Measurements from ENCODE around the gene PHF21A.
A peak's percentile ranks its signal among the peaks of the same experiment; 100 is the strongest.

The PHF21A gene

DNA sequence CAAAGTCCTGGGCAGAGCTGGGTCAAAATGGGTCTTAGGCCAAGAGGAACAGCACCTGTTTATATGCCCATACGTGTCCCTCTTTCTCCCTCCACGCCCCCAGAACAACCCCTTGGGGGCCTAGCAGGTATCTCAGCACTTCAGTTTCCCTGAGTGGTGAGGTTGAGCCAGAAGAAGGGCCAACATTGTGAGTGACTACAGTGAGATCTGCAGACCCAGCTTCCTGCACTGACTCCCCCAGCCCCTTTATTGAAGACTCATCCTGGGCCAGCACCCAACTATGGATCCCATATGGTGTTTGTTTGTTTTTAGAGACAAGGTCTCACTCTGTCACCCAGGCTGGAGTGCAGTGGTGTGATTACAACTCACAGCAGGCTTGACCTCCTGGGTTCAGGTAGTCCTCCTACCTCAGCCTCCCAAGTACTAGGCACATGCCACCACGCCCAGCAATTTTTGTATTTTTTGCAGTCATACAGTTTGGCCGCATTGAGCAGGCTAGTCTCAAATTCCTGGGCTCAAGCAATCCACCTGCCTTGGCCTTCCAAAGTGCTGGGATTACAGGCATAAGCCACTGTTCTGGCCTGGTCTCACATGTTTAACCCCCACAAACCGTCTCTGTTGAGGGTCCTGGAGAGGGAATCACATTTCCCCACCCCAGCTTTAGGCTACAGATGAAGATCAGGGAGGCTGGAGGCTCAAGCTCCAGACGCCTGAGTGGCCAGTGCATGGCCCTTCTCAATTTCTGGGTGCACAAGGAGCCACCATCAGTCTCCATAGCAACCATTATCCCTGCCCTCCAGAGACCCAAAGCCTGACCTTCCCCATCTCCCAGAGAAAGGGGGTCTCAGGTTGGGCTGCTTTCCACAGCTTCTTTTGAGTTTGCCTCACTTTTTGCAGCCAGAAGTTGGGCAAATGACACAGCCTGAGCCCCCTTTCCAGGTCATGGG lies 200.4 kb downstream of the PHF21A start:
- no peak for DNase-seq (ENCODE audit: low read depth, low spot score)
- in situ Hi-C loops (cut with HindIII; ENCODE audit: low sequenced_read_pairs) = no loop called here
- no peak overlapping the region for H3K4me3 ChIP-seq (ENCODE audit: low read depth, low read length)
- TF ChIP-seq, protein P1, sequence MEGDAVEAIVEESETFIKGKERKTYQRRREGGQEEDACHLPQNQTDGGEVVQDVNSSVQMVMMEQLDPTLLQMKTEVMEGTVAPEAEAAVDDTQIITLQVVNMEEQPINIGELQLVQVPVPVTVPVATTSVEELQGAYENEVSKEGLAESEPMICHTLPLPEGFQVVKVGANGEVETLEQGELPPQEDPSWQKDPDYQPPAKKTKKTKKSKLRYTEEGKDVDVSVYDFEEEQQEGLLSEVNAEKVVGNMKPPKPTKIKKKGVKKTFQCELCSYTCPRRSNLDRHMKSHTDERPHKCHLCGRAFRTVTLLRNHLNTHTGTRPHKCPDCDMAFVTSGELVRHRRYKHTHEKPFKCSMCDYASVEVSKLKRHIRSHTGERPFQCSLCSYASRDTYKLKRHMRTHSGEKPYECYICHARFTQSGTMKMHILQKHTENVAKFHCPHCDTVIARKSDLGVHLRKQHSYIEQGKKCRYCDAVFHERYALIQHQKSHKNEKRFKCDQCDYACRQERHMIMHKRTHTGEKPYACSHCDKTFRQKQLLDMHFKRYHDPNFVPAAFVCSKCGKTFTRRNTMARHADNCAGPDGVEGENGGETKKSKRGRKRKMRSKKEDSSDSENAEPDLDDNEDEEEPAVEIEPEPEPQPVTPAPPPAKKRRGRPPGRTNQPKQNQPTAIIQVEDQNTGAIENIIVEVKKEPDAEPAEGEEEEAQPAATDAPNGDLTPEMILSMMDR (IDR thresholded peaks at IDR 0.05; ENCODE audit: low read depth, low read length) = no peak

DNA sequence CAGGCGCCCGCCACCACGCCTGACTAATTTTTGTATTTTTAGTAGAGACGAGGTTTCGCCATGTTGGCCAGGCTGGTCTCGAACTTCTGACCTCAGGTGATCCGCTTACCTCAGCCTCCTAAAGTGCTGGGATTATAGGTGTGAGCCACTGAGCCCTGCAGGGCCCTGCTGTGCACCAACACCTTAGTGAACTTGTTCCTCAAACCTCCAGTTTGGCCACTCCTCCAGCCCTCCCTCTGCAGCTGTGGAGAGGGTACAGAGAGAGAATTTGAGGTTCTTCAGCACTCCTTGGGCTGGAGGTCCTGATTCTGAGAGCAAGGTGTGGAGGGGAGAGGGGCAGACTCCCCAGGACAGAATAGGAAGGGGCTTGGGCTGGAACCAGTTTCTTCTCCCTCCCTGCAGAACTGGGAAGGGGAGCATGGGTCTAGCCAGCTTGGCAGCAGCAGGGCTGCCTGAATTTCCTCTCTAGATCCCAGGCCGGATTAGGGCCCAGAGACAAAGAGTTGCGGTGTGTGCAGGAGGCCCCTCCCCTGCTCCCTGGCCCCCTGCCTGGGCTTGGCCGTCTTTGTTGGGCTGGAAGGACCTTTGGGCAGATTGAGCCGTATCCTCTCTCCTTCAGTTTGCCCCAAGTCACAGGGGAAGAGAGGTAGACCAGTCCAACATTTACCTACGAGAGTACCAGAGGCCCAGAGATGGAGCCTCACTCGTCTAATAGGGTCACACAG lies 201.3 kb downstream of the PHF21A start:
- TF ChIP-seq, protein P1 (IDR thresholded peaks at IDR 0.05; ENCODE audit: low read depth, low read length) = no peak
- in situ Hi-C loops (cut with HindIII; ENCODE audit: low sequenced_read_pairs) = no loop called here
- no peak overlapping the region for H3K4me3 ChIP-seq (ENCODE audit: low read depth, low read length)
- DNase-seq (ENCODE audit: low read depth, low spot score) = no peak

DNA sequence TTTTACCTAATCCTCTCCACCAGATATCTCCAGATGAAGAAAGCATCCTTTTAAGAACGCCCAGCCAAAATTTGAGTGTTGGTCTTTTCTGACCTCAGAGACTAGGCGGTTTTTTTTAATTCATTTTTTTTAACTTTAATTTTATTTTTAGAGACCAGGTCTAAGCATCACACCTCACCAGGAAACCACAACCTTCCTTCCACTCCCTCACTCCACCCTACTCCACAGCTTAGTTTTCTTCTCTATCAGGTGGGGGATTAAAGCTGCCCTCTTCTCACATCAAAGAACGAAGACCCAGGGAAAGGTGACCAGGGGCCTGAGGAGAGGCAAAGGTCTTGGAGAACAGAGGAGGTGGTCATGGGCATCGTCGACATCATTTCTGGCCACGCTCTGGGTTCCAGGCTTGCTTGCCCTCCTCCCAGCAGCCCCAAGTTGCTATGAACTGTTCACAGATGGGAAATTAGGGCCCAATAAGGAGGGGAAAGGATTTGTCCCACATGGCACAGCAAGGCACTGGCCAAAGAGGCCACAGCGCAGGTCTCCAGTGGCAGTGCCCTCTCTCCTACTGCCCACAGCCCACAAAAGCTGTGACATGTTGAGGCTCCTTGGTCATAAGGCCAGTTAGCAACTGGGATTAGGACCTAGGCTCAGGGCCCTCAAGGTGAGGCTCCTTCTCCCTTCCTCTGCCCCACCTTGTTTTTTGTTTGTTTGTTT lies 202.1 kb downstream of the PHF21A start:
- in situ Hi-C loops (cut with HindIII; ENCODE audit: low sequenced_read_pairs) = no loop called here

DNA sequence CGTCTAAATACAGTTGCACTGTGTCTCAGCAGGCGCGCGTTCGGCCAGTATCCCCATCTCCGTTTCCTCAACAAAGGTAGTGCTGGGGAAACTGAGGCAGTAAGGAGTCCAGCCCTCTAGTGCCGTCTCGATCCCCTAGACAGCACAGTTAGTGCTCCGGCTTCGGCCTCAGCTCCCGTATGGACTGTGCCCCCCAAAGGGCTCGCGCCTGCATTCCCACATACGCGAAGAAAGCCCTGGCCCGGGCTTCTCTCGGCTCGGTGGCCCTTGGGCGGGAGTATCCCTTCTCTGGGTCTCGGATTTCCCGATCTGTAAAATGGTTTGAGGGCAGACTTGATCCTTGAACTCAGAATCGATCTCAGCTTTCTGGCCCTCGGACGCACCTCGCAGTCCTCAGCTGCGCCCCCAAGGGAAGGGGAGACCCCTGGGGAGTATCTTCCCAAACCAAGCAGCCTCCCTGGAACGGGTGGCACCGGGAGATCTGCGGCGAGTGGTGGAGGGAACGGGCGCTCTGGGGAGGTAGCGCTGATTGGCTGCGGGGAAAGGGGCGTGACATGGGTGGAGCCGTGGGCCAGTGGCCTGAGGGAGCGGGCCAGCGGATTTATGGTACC lies 202.8 kb downstream of the PHF21A start:
- peak overlapping the region; percentile 100 for H3K4me3 ChIP-seq (ENCODE audit: low read depth, low read length)
- in situ Hi-C loops (cut with HindIII; ENCODE audit: low sequenced_read_pairs) = no loop called here
- peak; percentile 64 for DNase-seq (ENCODE audit: low read depth, low spot score)
- TF ChIP-seq, protein P1 (IDR thresholded peaks at IDR 0.05; ENCODE audit: low read depth, low read length) = no peak

More for the DNA sequence above, 202.1 kb downstream of the PHF21A start:
- DNase-seq (ENCODE audit: low read depth, low spot score) = no peak
- H3K4me3 ChIP-seq (ENCODE audit: low read depth, low read length) = peak overlapping the region; percentile 100
- TF ChIP-seq, protein P1 (IDR thresholded peaks at IDR 0.05; ENCODE audit: low read depth, low read length) = no peak

DNA sequence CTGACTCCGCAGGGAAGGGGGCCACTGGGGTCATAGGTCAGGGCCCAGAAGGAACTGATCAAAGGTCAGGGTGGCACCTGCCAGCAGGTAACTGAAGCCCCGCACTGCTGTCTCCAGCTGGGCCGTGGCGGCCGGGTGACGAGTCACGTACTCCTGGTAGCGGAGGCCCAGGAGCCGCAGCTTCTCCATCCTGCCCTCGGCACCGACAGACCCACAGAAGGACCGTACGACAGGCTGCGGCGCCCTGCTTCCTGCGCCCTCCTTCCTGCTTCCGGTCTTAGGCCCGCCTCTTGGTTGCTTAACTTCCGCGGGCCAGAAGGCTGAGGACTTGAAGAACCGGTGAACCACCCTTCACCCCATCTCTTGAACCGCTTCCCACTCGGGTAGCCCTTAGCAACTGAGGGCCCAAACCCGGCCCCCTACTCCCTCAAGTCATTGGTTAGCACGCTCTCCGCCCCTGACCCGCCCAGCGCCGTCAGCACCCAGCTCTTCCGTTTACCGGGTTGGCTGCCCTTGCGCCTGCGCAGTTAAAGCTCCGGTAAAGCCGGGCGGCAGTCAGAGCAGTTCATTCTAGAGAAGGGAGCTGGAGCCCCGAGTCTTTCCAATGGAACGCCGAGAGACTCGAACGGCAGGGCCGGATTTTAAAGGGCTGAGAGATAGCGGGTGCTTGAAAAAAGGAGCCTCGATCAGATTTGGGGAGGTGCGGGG lies 203.5 kb downstream of the PHF21A start, which contains the start of gene PEX16:
PEX16 (minus strand) TSS at position 255 of the 708 bp plus-strand sequence; CDS start at position 189, 66 bp downstream.
- in situ Hi-C loops (cut with HindIII; ENCODE audit: low sequenced_read_pairs) = no loop called here

More for the DNA sequence above, 203.5 kb downstream of the PHF21A start, which contains the start of gene PEX16:
- TF ChIP-seq, protein P1 (IDR thresholded peaks at IDR 0.05; ENCODE audit: low read depth, low read length) = no peak
- peak within 1 kb of the TSS; percentile 100 for H3K4me3 ChIP-seq (ENCODE audit: low read depth, low read length)
- DNase-seq (ENCODE audit: low read depth, low spot score) = peak; percentile 100
